Measurements from ENCODE around the gene NPAS2. TPM values are rescaled to one million over a fixed set of nuclear protein-coding genes. Genes with fewer than 3 reads are reported as not detected.

Gene NPAS2
- total and polyA plus RNA-seq, 2 donors (not counting 3 experiments of a cell fraction or from before 2014, with no cell fraction given): 29.0 to 53.9 TPM

DNA sequence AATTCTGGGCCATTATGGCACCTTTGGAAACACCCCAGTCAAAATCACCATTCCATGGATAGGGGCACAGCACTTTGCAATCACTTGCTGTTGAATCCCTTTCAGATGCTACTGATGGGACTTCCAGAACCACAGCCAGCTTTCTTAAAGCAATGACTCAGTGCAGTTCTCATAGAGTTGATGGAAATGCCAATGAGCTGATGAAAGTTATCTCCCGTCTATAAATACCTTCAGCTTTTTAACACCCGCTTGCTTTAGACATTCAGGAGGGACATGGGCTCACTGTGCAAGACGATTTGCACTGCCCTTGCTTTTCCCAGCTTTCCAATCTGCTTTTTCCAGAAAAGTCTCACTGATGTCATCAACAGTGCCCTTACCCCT is 115.4 kb downstream of the NPAS2 start:
- Histone ChIP-seq H3K27ac (ENCODE audit: insufficient read depth, low read depth, low read length) (no peak overlapping the region), H3K27me3 (ENCODE audit: control insufficient read depth in 2 of 2, insufficient read depth in 2 of 2, low read length in 2 of 2) (no peaks in the 10 kb centered on the region), H3K4me1 (ENCODE audit: control insufficient read depth, extremely low read depth, insufficient read depth, low read length) (peaks cover 9% of the 10 kb centered on the region), H3K79me2 (ENCODE audit: control insufficient read depth, insufficient read depth, low read length) (no peaks in the 10 kb centered on the region), H3K4me2 (ENCODE audit: insufficient read depth, low read length) (no peak overlapping the region), H2AFZ (ENCODE audit: low read depth, low read length) (no peak overlapping the region), H3K9ac (replicated peaks; ENCODE audit: extremely low read depth, insufficient read depth, low read length) (no peak overlapping the region), H3K9me3 (replicated peaks; ENCODE audit: control insufficient read depth, insufficient read depth, low read length) (no peaks in the 10 kb centered on the region), H3K9me1 (replicated peaks; ENCODE audit: control insufficient read depth, extremely low read depth, insufficient read depth, low read length) (no peaks in the 10 kb centered on the region), H3K36me3 (ENCODE audit: control insufficient read depth in 2 of 2, extremely low read depth in 1 of 2, insufficient read depth in 2 of 2, low read length in 2 of 2) (peaks cover 0 to 12% of the 10 kb centered on the region in 2 experiments), H4K20me1 (replicated peaks; ENCODE audit: control insufficient read depth, extremely low read depth, insufficient read depth, low read length) (no peaks in the 10 kb centered on the region), H3K4me3 (replicated peaks in 1 of 3; ENCODE audit: insufficient read depth in 1 of 3, low read depth in 1 of 3, low read length in 3 of 3) (no peak overlapping the region)
- peak; percentile 74 for FAIRE-seq
- no peak for TF ChIP-seq CTCF (IDR thresholded peaks at IDR 0.05; ENCODE audit: extremely low read depth in 1 of 2, insufficient read depth in 1 of 2, low read depth in 1 of 2, low read length in 2 of 2)
- no peak for TF ChIP-seq FOS (IDR thresholded peaks at IDR 0.05; ENCODE audit: borderline replicate concordance, insufficient read depth, low read length)
- no peak for TF ChIP-seq GATA2 (IDR thresholded peaks at IDR 0.05; ENCODE audit: insufficient read depth, insufficient read length, low read depth, low read length)
- TF ChIP-seq JUN (IDR thresholded peaks at IDR 0.05; ENCODE audit: borderline replicate concordance, insufficient read depth, insufficient read length, low read depth): no peak
- TF ChIP-seq, protein P1, sequence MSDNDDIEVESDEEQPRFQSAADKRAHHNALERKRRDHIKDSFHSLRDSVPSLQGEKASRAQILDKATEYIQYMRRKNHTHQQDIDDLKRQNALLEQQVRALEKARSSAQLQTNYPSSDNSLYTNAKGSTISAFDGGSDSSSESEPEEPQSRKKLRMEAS (IDR thresholded peaks at IDR 0.05; ENCODE audit: insufficient read depth, insufficient read length): no peak
- no peak for TF ChIP-seq POLR2AphosphoS5 (IDR thresholded peaks at IDR 0.05; ENCODE audit: insufficient read depth, low read depth, low read length)
- TF ChIP-seq MYC (IDR thresholded peaks at IDR 0.05; ENCODE audit: low read depth, low read length): no peak
- TF ChIP-seq EZH2 (IDR thresholded peaks at IDR 0.05; ENCODE audit: borderline replicate concordance, low read depth, low read length, severe bottlenecking): no peak
- no peak for TF ChIP-seq POLR2A (IDR thresholded peaks at IDR 0.05; ENCODE audit: low read depth, low read length)
- CTCF ChIA-PET: interaction anchor here (0.9 to 2.7 kb wide), 4 partner anchors 11 to 205 kb away, joined by 3 to 9 read pairs (median 4); no protein-coding TSS in a partner anchor
- BruUV-seq (replicated peaks): no TSS peak
- intact Hi-C loops (cut with micrococcal nuclease) (no loop called here), dilution Hi-C loops (cut with MboI; ENCODE audit: extremely low pct_ligation_motif_present, low sequenced_read_pairs) (no loop called here)
- POLR2A ChIA-PET: interaction anchor here (1.1 kb wide), 1 partner anchor 114 kb away, joined by 3 read pairs; no protein-coding TSS in a partner anchor
- no peak for DNase-seq (ENCODE audit: low read depth, low spot score)
